Measurements from ENCODE around the gene DTYMK. TPM values are rescaled to one million over a fixed set of nuclear protein-coding genes. Genes with fewer than 3 reads are reported as not detected.

Gene DTYMK
- total RNA-seq, 5 donors from 2014 or later (not counting 1 experiment from before 2014, with no cell fraction given): 11.6 to 23.6 (median 18.2) TPM

- Histone ChIP-seq H3K4me1 (ENCODE audit: control insufficient read depth in 1 of 2, extremely low read depth in 1 of 2, insufficient read depth in 2 of 2, low read length in 2 of 2) (peaks cover 12 to 36% of the 10 kb centered on the region in 2 experiments), H3K27ac (ENCODE audit: low read length) (peak overlapping the region; percentile 24), H3K9me3 (no peaks in the 10 kb centered on the region), H3K4me3 (ENCODE audit: control insufficient read depth in 1 of 2, extremely low read depth in 1 of 2, low read length in 1 of 2) (peak overlapping the region; percentile 77 to 80), H3K27me3 (replicated peaks in 1 of 2; ENCODE audit: control insufficient read depth in 2 of 2, extremely low read depth in 1 of 2, insufficient read depth in 2 of 2, low read length in 1 of 2) (no peaks in the 10 kb centered on the region), H3K36me3 (ENCODE audit: control insufficient read depth in 2 of 2, extremely low read depth in 1 of 2, insufficient read depth in 1 of 2, low read length in 1 of 2) (peaks cover 0 to 21% of the 10 kb centered on the region in 2 donors)
- H3K9me3 Mint-ChIP-seq: no peaks in the 10 kb centered on the region
- WGBS (ENCODE audit: insufficient coverage): under 1% methylated on average over 29 of the region's 37 CpGs
- peak overlapping the region; percentile 84 to 94 (median 86) for H3K4me3 Mint-ChIP-seq
- peak overlapping the region; percentile 21 to 50 for H3K27ac Mint-ChIP-seq
- ChIA-PET POLR2A (interaction anchor here (0.6 to 1.0 kb wide), 6 partner anchors 27 to 372 kb away, joined by 3 to 14 read pairs (median 4); partner anchors contain the start of gene ATG4B (in 1 of the 2)), CTCF (interaction anchor here in 1 of 2 donors (0.6 to 1.4 kb wide), 6 partner anchors 13 to 1172 kb away, joined by 3 to 15 read pairs (median 3); partner anchors contain the start of gene ING5)
- H3K27me3 Mint-ChIP-seq: no peaks in the 10 kb centered on the region
- peaks cover 7% of the 10 kb centered on the region for H3K36me3 Mint-ChIP-seq
- peaks cover 27 to 40% (median 35%) of the 10 kb centered on the region in 3 donors for H3K4me1 Mint-ChIP-seq
- ATAC-seq (replicated peaks in 1 of 4) (peak; percentile 0 to 1 (median 1)), DNase-seq (peak in 3 of 35 experiments; percentile 8 to 14 (median 13))
Observed at GRCh38 chr2:241686324-241686649, 328 bp downstream of the DTYMK start.

GRCh38 chr2:241680827-241681599 is 5.6 kb downstream of the DTYMK start:
- H3K27ac Mint-ChIP-seq: peak overlapping the region in 1 of 2 donors; percentile 5
- 81% methylated on average over 8 of the region's 14 CpGs for WGBS (ENCODE audit: insufficient coverage)
- Histone ChIP-seq H3K27me3 (replicated peaks in 1 of 2; ENCODE audit: control insufficient read depth in 2 of 2, extremely low read depth in 1 of 2, insufficient read depth in 2 of 2, low read length in 1 of 2) (no peaks in the 10 kb centered on the region), H3K27ac (ENCODE audit: low read length) (no peak overlapping the region), H3K4me1 (ENCODE audit: control insufficient read depth in 1 of 2, extremely low read depth in 1 of 2, insufficient read depth in 2 of 2, low read length in 2 of 2) (peaks cover 3 to 7% of the 10 kb centered on the region in 2 experiments), H3K4me3 (ENCODE audit: control insufficient read depth in 1 of 2, extremely low read depth in 1 of 2, low read length in 1 of 2) (no peak overlapping the region), H3K36me3 (ENCODE audit: control insufficient read depth in 2 of 2, extremely low read depth in 1 of 2, insufficient read depth in 1 of 2, low read length in 1 of 2) (peaks cover 20 to 51% of the 10 kb centered on the region in 2 donors), H3K9me3 (no peaks in the 10 kb centered on the region)
- ChIA-PET POLR2A (no interaction called here), CTCF (no interaction called here)
- ATAC-seq (replicated peaks in 1 of 4) (no peak), DNase-seq (no peak)
- peaks cover 21% of the 10 kb centered on the region for H3K36me3 Mint-ChIP-seq
- H3K4me1 Mint-ChIP-seq: peaks cover 12 to 15% (median 12%) of the 10 kb centered on the region in 3 donors
- no peaks in the 10 kb centered on the region for H3K9me3 Mint-ChIP-seq
- H3K27me3 Mint-ChIP-seq: no peaks in the 10 kb centered on the region
- H3K4me3 Mint-ChIP-seq: no peak overlapping the region

- no peak overlapping the region for H3K4me3 Mint-ChIP-seq
- H3K27ac ChIP-seq (ENCODE audit: low read length): no peak overlapping the region
- H3K27ac Mint-ChIP-seq: no peak overlapping the region
- H3K4me3 ChIP-seq (ENCODE audit: control insufficient read depth in 1 of 2, extremely low read depth in 1 of 2, low read length in 1 of 2): no peak overlapping the region
- ChIA-PET CTCF (no interaction called here), POLR2A (no interaction called here)
- ATAC-seq (replicated peaks in 1 of 4): no peak
- H3K27me3 ChIP-seq (replicated peaks in 1 of 2; ENCODE audit: control insufficient read depth in 2 of 2, extremely low read depth in 1 of 2, insufficient read depth in 2 of 2, low read length in 1 of 2): no peaks in the 10 kb centered on the region
- H3K36me3 ChIP-seq (ENCODE audit: control insufficient read depth in 2 of 2, extremely low read depth in 1 of 2, insufficient read depth in 1 of 2, low read length in 1 of 2): peaks cover 20 to 51% of the 10 kb centered on the region in 2 donors
- WGBS (ENCODE audit: insufficient coverage): 97% methylated on average over 12 of the region's 12 CpGs
- peaks cover 4 to 12% (median 4%) of the 10 kb centered on the region in 3 donors for H3K4me1 Mint-ChIP-seq
- no peaks in the 10 kb centered on the region for H3K9me3 Mint-ChIP-seq
- no peaks in the 10 kb centered on the region for H3K9me3 ChIP-seq
- no peaks in the 10 kb centered on the region for H3K4me1 ChIP-seq (ENCODE audit: control insufficient read depth in 1 of 2, extremely low read depth in 1 of 2, insufficient read depth in 2 of 2, low read length in 2 of 2)
- no peak for DNase-seq
- no peaks in the 10 kb centered on the region for H3K27me3 Mint-ChIP-seq
- peaks cover 21% of the 10 kb centered on the region for H3K36me3 Mint-ChIP-seq
Observed at GRCh38 chr2:241680044-241680443, 6.6 kb downstream of the DTYMK start.

GRCh38 chr2:241678784-241679540 is 7.7 kb downstream of the DTYMK start:
- Histone ChIP-seq H3K27me3 (replicated peaks in 1 of 2; ENCODE audit: control insufficient read depth in 2 of 2, extremely low read depth in 1 of 2, insufficient read depth in 2 of 2, low read length in 1 of 2) (no peaks in the 10 kb centered on the region), H3K4me1 (ENCODE audit: control insufficient read depth in 1 of 2, extremely low read depth in 1 of 2, insufficient read depth in 2 of 2, low read length in 2 of 2) (no peaks in the 10 kb centered on the region), H3K36me3 (ENCODE audit: control insufficient read depth in 2 of 2, extremely low read depth in 1 of 2, insufficient read depth in 1 of 2, low read length in 1 of 2) (peaks cover 20 to 49% of the 10 kb centered on the region in 2 donors), H3K4me3 (ENCODE audit: control insufficient read depth in 1 of 2, extremely low read depth in 1 of 2, low read length in 1 of 2) (no peak overlapping the region), H3K9me3 (no peaks in the 10 kb centered on the region), H3K27ac (ENCODE audit: low read length) (no peak overlapping the region)
- no peak overlapping the region for H3K27ac Mint-ChIP-seq
- H3K9me3 Mint-ChIP-seq: no peaks in the 10 kb centered on the region
- ChIA-PET POLR2A (interaction anchor here in 1 of 2 donors (0.6 kb wide), 2 partner anchors 222 to 1916 kb away, joined by 3 read pairs; no protein-coding TSS in a partner anchor), CTCF (no interaction called here)
- DNase-seq: no peak
- no peaks in the 10 kb centered on the region for H3K27me3 Mint-ChIP-seq
- no peak overlapping the region for H3K4me3 Mint-ChIP-seq
- H3K36me3 Mint-ChIP-seq: peaks cover 18% of the 10 kb centered on the region
- H3K4me1 Mint-ChIP-seq: peaks cover 0 to 5% (median 2%) of the 10 kb centered on the region in 3 donors
- no peak for ATAC-seq (replicated peaks in 1 of 4)
- WGBS (ENCODE audit: insufficient coverage): 95% methylated on average over 19 of the region's 22 CpGs

GRCh38 chr2:241678307-241678706 is 8.3 kb downstream of the DTYMK start:
- peaks cover 18% of the 10 kb centered on the region for H3K36me3 Mint-ChIP-seq
- ATAC-seq (replicated peaks in 1 of 4) (no peak), DNase-seq (no peak)
- ChIA-PET CTCF (no interaction called here), POLR2A (interaction anchor here in 1 of 2 donors (0.6 kb wide), 2 partner anchors 223 to 1915 kb away, joined by 3 read pairs; no protein-coding TSS in a partner anchor)
- 95% methylated on average over 17 of the region's 18 CpGs for WGBS (ENCODE audit: insufficient coverage)
- H3K27me3 Mint-ChIP-seq: no peaks in the 10 kb centered on the region
- H3K4me1 Mint-ChIP-seq: peaks cover 0 to 5% (median 2%) of the 10 kb centered on the region in 3 donors
- no peaks in the 10 kb centered on the region for H3K9me3 Mint-ChIP-seq
- Histone ChIP-seq H3K27ac (ENCODE audit: low read length) (no peak overlapping the region), H3K4me3 (ENCODE audit: control insufficient read depth in 1 of 2, extremely low read depth in 1 of 2, low read length in 1 of 2) (no peak overlapping the region), H3K4me1 (ENCODE audit: control insufficient read depth in 1 of 2, extremely low read depth in 1 of 2, insufficient read depth in 2 of 2, low read length in 2 of 2) (no peaks in the 10 kb centered on the region), H3K27me3 (replicated peaks in 1 of 2; ENCODE audit: control insufficient read depth in 2 of 2, extremely low read depth in 1 of 2, insufficient read depth in 2 of 2, low read length in 1 of 2) (no peaks in the 10 kb centered on the region), H3K9me3 (no peaks in the 10 kb centered on the region), H3K36me3 (ENCODE audit: control insufficient read depth in 2 of 2, extremely low read depth in 1 of 2, insufficient read depth in 1 of 2, low read length in 1 of 2) (peaks cover 20 to 49% of the 10 kb centered on the region in 2 donors)
- no peak overlapping the region for H3K4me3 Mint-ChIP-seq
- H3K27ac Mint-ChIP-seq: no peak overlapping the region

GRCh38 chr2:241677392-241677791 is 9.2 kb downstream of the DTYMK start:
- Histone ChIP-seq H3K4me3 (ENCODE audit: control insufficient read depth in 1 of 2, extremely low read depth in 1 of 2, low read length in 1 of 2) (no peak overlapping the region), H3K4me1 (ENCODE audit: control insufficient read depth in 1 of 2, extremely low read depth in 1 of 2, insufficient read depth in 2 of 2, low read length in 2 of 2) (no peaks in the 10 kb centered on the region), H3K36me3 (ENCODE audit: control insufficient read depth in 2 of 2, extremely low read depth in 1 of 2, insufficient read depth in 1 of 2, low read length in 1 of 2) (peaks cover 20 to 49% of the 10 kb centered on the region in 2 donors), H3K27me3 (replicated peaks in 1 of 2; ENCODE audit: control insufficient read depth in 2 of 2, extremely low read depth in 1 of 2, insufficient read depth in 2 of 2, low read length in 1 of 2) (no peaks in the 10 kb centered on the region), H3K9me3 (no peaks in the 10 kb centered on the region), H3K27ac (ENCODE audit: low read length) (no peak overlapping the region)
- ChIA-PET POLR2A (no interaction called here), CTCF (no interaction called here)
- no peak for DNase-seq
- H3K9me3 Mint-ChIP-seq: no peaks in the 10 kb centered on the region
- no peak overlapping the region for H3K27ac Mint-ChIP-seq
- H3K27me3 Mint-ChIP-seq: no peaks in the 10 kb centered on the region
- H3K36me3 Mint-ChIP-seq: peaks cover 18% of the 10 kb centered on the region
- H3K4me3 Mint-ChIP-seq: no peak overlapping the region
- ATAC-seq (replicated peaks in 1 of 4): no peak
- H3K4me1 Mint-ChIP-seq: peaks cover 0 to 5% (median 2%) of the 10 kb centered on the region in 3 donors
- 93% methylated on average over 24 of the region's 24 CpGs for WGBS (ENCODE audit: insufficient coverage)

Data from T-cell (primary cell).